ENCODE measurements around the gene POLR1H.

DNA sequence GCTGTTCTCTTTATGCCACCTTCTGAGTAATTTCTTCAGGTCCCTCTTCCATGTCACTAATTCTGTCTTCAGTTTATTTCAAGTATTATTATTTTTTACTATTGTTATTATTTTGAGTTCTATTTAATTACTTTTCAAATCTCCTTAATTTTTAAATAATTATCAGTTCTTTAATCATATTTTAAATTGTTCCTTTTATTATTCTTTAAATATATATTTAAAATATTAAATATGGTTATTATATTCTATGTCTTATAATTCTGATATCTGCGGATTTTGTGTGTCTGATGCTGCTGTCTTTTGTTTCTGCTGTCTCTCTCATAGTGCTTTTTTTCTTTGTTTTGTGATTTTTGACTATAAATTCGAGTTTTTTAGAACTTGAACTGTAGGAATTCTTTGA, 2.2 kb downstream of the POLR1H start:
- TF ChIP-seq, protein P1, sequence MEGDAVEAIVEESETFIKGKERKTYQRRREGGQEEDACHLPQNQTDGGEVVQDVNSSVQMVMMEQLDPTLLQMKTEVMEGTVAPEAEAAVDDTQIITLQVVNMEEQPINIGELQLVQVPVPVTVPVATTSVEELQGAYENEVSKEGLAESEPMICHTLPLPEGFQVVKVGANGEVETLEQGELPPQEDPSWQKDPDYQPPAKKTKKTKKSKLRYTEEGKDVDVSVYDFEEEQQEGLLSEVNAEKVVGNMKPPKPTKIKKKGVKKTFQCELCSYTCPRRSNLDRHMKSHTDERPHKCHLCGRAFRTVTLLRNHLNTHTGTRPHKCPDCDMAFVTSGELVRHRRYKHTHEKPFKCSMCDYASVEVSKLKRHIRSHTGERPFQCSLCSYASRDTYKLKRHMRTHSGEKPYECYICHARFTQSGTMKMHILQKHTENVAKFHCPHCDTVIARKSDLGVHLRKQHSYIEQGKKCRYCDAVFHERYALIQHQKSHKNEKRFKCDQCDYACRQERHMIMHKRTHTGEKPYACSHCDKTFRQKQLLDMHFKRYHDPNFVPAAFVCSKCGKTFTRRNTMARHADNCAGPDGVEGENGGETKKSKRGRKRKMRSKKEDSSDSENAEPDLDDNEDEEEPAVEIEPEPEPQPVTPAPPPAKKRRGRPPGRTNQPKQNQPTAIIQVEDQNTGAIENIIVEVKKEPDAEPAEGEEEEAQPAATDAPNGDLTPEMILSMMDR (IDR thresholded peaks at IDR 0.05; ENCODE audit: low read depth, low read length): no peak
- no peak for TF ChIP-seq POLR2A (IDR thresholded peaks at IDR 0.05; ENCODE audit: extremely low read depth, insufficient read length)

All from NB4 (cell line).